RWPE2 (cell line): ENCODE results near the gene MAP1B.
"Not testable (repeated sequence)": the region's sequence is repeated elsewhere in the genome, so short reads cannot be mapped to it uniquely, and the experiment has no call there.

ENCODE experiments used
- ATAC-seq: fragments of 200-7000 bp; cut with Tn5 transposase; 3 replicates; pipeline ENCODE4 v1.9.1; 2021; ENCODE audit warnings: low read depth
- DNase-seq: peaks from one replicate; pipeline ENCODE4 v3.0.0-alpha.2; 2020; ENCODE audit warnings: low spot score
- H3K27ac ChIP-seq: fragments of 450-650 bp; 2 replicates; pipeline ENCODE4 v1.5.1; 2017; ENCODE audit warnings: mild to moderate bottlenecking; ENCODE audit not compliant: poor library complexity, severe bottlenecking
- H3K27me3 ChIP-seq: fragments of 250-450 bp; sonication (Bioruptor Pico); 2 replicates; pipeline ENCODE4 v1.5.1; 2021; ENCODE audit warnings: mild to moderate bottlenecking, moderate library complexity; ENCODE audit not compliant: insufficient read depth, poor library complexity, severe bottlenecking
- H3K36me3 ChIP-seq: fragments of 250-450 bp; sonication (Bioruptor Pico); 2 replicates; pipeline ENCODE4 v1.5.1; 2020; ENCODE audit warnings: low read depth, mild to moderate bottlenecking, moderate library complexity
- H3K4me1 ChIP-seq: fragments of 250-450 bp; sonication (Bioruptor Pico); 2 replicates; pipeline ENCODE4 v1.5.1; 2021; ENCODE audit warnings: mild to moderate bottlenecking, moderate library complexity; ENCODE audit not compliant: insufficient read depth, poor library complexity, severe bottlenecking
- H3K4me3 ChIP-seq: fragments of 250-450 bp; sonication (Bioruptor Pico); 2 replicates; pipeline ENCODE4 v1.5.1; 2021; ENCODE audit warnings: mild to moderate bottlenecking, moderate library complexity; ENCODE audit not compliant: severe bottlenecking
- H3K9me3 ChIP-seq: fragments of 250-450 bp; sonication (Bioruptor Pico); 2 replicates; pipeline ENCODE4 v1.5.1; 2021; ENCODE audit warnings: mild to moderate bottlenecking, moderate library complexity; ENCODE audit not compliant: severe bottlenecking
- TF ChIP-seq, protein P1 (sequence below): fragments of 450-650 bp; IDR thresholded peaks from one replicate; pipeline ENCODE4 v1.5.1; 2017; ENCODE audit warnings: mild to moderate bottlenecking, moderate library complexity; ENCODE audit not compliant: poor library complexity, severe bottlenecking

MAP1B gene

DNA sequence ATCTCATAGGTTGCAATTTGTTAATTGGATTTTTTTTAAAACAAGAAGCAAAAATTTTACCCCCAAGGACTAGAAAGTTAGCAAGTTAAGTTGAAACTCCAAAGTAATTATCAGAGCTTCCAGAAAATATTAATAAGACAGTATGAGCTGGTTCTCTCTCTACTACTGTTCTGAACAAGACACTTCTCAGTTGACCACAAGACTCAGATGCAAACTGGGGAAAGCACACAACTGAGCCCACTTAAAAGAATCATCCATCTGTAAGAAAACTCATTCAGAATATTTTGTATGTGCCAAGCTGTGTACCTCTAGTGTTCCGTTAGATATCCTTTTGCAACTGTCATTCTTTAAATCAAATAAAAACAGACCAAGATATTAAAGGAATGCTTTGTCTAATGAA lies 60.0 kb downstream of the MAP1B start:
- TF ChIP-seq, protein P1, sequence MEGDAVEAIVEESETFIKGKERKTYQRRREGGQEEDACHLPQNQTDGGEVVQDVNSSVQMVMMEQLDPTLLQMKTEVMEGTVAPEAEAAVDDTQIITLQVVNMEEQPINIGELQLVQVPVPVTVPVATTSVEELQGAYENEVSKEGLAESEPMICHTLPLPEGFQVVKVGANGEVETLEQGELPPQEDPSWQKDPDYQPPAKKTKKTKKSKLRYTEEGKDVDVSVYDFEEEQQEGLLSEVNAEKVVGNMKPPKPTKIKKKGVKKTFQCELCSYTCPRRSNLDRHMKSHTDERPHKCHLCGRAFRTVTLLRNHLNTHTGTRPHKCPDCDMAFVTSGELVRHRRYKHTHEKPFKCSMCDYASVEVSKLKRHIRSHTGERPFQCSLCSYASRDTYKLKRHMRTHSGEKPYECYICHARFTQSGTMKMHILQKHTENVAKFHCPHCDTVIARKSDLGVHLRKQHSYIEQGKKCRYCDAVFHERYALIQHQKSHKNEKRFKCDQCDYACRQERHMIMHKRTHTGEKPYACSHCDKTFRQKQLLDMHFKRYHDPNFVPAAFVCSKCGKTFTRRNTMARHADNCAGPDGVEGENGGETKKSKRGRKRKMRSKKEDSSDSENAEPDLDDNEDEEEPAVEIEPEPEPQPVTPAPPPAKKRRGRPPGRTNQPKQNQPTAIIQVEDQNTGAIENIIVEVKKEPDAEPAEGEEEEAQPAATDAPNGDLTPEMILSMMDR: no peak
- no peak for DNase-seq
- peaks cover 6% of the 10 kb centered on the region; the same call in 1 of the 2 replicates for H3K36me3 ChIP-seq
- no peaks in the 10 kb centered on the region for H3K9me3 ChIP-seq
- no peaks in the 10 kb centered on the region for H3K27me3 ChIP-seq
- no peak overlapping the region for H3K4me3 ChIP-seq
- H3K4me1 ChIP-seq: no peaks in the 10 kb centered on the region
- no peak for ATAC-seq
- H3K27ac ChIP-seq: no peak overlapping the region

DNA sequence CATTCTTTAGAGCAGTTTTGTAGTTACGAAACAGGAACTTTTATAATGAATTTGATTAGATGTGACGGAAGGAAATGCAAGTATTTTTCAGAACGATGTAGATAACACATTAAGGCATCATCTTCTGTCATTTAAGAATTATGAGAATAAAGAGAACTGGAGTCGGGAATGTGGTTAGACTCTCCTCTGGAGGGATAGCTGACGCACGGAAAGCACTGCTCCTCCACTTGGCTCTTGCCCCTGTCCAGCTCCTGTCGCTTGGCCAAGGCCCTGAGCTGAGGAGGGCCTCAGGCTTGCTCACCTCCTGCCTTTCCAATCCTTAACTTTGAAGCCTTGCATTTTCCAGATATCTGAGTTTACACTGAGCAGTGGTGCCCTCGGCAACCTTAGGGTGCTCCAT lies 60.5 kb downstream of the MAP1B start:
- Histone ChIP-seq H3K4me3 (no peak overlapping the region), H3K9me3 (no peaks in the 10 kb centered on the region), H3K4me1 (no peaks in the 10 kb centered on the region), H3K36me3 (peaks cover 6% of the 10 kb centered on the region; the same call in 1 of the 2 replicates), H3K27me3 (no peaks in the 10 kb centered on the region), H3K27ac (no peak overlapping the region)
- TF ChIP-seq, protein P1: no peak
- ATAC-seq: no peak
- no peak for DNase-seq

DNA sequence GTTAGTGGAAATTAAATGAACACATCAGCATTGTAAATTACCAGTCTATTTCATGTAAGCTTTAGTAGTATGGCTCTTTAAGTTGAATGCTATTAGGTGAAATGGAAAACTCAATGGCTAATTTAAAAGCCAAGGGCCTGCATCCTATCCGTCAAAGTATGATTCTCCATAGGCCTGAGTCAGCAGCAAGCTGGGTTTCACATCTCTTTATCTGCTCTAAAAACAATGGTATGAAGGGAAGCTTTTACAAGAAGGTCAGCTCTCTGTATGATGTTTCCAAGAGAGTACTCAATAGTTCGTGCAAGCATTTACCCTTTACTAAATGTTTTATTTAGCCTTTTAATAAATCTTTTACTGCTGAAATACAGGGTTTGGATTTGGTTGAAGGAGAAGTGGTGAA lies 62.8 kb downstream of the MAP1B start:
- no peaks in the 10 kb centered on the region for H3K4me1 ChIP-seq
- H3K27ac ChIP-seq: no peak overlapping the region
- DNase-seq: no peak
- no peak overlapping the region for H3K4me3 ChIP-seq
- ATAC-seq: no peak
- TF ChIP-seq, protein P1: no peak
- no peaks in the 10 kb centered on the region for H3K9me3 ChIP-seq
- peaks cover 3% of the 10 kb centered on the region; the same call in 1 of the 2 replicates for H3K36me3 ChIP-seq
- H3K27me3 ChIP-seq: no peaks in the 10 kb centered on the region

DNA sequence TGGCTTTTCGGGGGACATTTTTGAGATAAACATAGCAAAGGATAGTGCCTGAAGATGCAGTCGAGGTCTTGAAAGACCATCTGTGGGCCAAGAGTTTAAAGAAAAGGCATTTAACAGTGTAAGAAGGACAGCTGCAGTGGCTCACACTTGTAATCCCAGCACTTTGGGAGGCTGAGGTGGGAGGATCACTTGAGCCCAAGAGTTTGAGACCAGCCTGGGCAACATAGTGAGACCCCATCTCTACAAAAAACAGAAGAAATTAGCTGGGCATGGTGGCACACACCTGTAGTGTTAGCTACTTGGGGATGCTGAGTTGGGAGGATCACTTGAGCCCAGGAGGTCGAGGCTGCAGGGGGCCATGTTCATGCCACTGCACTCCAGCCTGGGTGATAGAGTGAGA lies 63.9 kb downstream of the MAP1B start:
- H3K4me3 ChIP-seq, H3K27ac ChIP-seq, H3K4me1 ChIP-seq, DNase-seq, H3K9me3 ChIP-seq, H3K36me3 ChIP-seq, ATAC-seq, H3K27me3 ChIP-seq: not testable (repeated sequence)

DNA sequence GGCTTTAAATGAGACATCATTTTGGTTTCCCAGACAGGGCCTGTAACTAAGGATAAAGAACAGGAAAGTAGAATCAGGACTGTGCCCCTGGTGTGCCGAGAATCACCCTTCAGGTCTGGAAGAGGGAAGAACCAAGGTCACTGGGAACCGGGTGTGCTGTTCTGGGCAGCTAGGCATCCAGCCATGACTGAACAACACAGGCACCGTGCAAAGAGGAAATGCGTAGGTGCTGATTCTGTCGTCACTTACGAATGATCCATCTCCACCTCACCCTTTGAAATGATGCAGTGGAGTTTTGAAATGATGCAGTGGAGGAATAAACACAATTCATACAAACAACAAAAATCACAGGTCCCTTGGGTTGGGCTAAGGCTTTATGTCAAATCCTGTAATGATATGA lies 64.4 kb downstream of the MAP1B start:
- H3K27me3 ChIP-seq: no peaks in the 10 kb centered on the region
- H3K4me1 ChIP-seq: no peaks in the 10 kb centered on the region
- H3K9me3 ChIP-seq: no peaks in the 10 kb centered on the region
- no peak overlapping the region for H3K4me3 ChIP-seq
- DNase-seq (no peak), ATAC-seq (no peak)
- TF ChIP-seq, protein P1: no peak
- H3K27ac ChIP-seq: no peak overlapping the region
- H3K36me3 ChIP-seq: no peaks in the 10 kb centered on the region; the same call in 1 of the 2 replicates
